Pancreas (tissue), 10 donors: ENCODE results near the gene GSS. TPM values are rescaled to one million over a fixed set of nuclear protein-coding genes. Genes with fewer than 3 reads are reported as not detected.
"Not testable (repeated sequence)": the region's sequence is repeated elsewhere in the genome, so short reads cannot be mapped to it uniquely, and the experiment has no call there.

ENCODE experiments used
- ATAC-seq, 4 donors: fragments of 200-7000 bp; cut with Tn5 transposase; one replicate each; pipeline versions ENCODE4 v1.8.0 to v1.9.1; 2020; ENCODE audit warnings: mild to moderate bottlenecking in 4 of 4, moderate library complexity in 4 of 4
- DNase-seq, 6 donors: peaks; one replicate each; pipeline ENCODE4 v3.0.0-alpha.2; 2020
- FAIRE-seq: peaks from 2 replicates; lab custom pipeline; 2012; peaks lifted over from hg19 to GRCh38; lab: Jason Lieb, UNC
- H3K27ac ChIP-seq, 4 donors: fragments of 200-600 bp; sonication (generic); 1 replicate in 3 of 4; 2 replicates in 1 of 4; pipeline versions ENCODE4 v1.5.0 to v1.8.0; 2020
- H3K27me3 ChIP-seq, 4 donors: fragments of 200-600 bp; one replicate each; pipeline ENCODE4 v1.8.0; 2021
- H3K36me3 ChIP-seq, 3 donors: fragments of 200-600 bp; sonication (generic) in 1 of 3; one replicate each; pipeline versions ENCODE4 v1.5.0 to v1.8.0; 2020 to 2021
- H3K4me1 ChIP-seq, 3 donors: fragments of 200-600 bp; one replicate each; pipeline ENCODE4 v1.8.0; 2021
- H3K4me3 ChIP-seq, 4 donors: fragments of 200-600 bp; sonication (generic) in 2 of 4; one replicate each; pipeline versions ENCODE4 v1.5.0 to v1.8.0; 2020 to 2021
- H3K9me3 ChIP-seq, 4 donors: fragments of 200-600 bp; one replicate each; pipeline ENCODE4 v1.8.0; 2021
- WGBS, 2 donors: extraction: QIAGEN DNeasy Blood & Tissue Kit; methylation state at CpG; one replicate each; pipeline ENCODE4 v1.1.7; 2013; 5-methylcytosine and 5-hydroxymethylcytosine counted together
- intact Hi-C, 3 donors: fragments of 100-400 bp; cut with DNase I; formaldehyde crosslinking; loops; one replicate each; pipeline versions ENCODE4 v1.11.1 to v1.14.2; 2022
- polyA plus RNA-seq, 2 donors: library from polyadenylated mRNA; stranded (reverse); fragments of 200-250 nt; gene quantifications; one replicate each; pipeline ENCODE4 v1.2.3, GENCODE V29; 2013
- total RNA-seq, 6 donors: library from RNA; stranded (reverse); fragmentation: NEBNext Ultra II Directional in 4 of 6; extraction: Animal tissue kit (Norgen Biotek cat#: 25700) in 4 of 6; gene quantifications; one replicate each; pipeline versions ENCODE4 v1.2.1 to v1.2.4, GENCODE V29; 2021 to 2023
- TF ChIP-seq, protein P1 (sequence below), 4 donors: fragments of 200-600 bp; sonication (generic) in 3 of 4; IDR thresholded peaks; one replicate each; pipeline versions ENCODE4 v1.5.0 to v1.8.0; 2021; ENCODE audit warnings: antibody characterized with exemption in 4 of 4
- donor health status: healthy with polysubstance abuse.
- donor health status: DM: no; HTN: no; CAD: no; lungs with moderate emphysema.
- donor health status: DM: no; HTN: no; CAD: no.
- donor health status: control.
- donor health status: control.
- donor health status: Bipolar disorder and iron deficiency.
- donor health status: DM: yes; HTN: yes; CAD: no.
- donor health status: DM: no; HTN: no; CAD: no.
- donor health status: DM: no; HTN: no; CAD: no.
- donor health status: DM: yes; HTN: yes; CAD: no.

GSS gene
- total and polyA plus RNA-seq, 8 donors: 6.7 to 32.2 (median 14.4) TPM

DNA sequence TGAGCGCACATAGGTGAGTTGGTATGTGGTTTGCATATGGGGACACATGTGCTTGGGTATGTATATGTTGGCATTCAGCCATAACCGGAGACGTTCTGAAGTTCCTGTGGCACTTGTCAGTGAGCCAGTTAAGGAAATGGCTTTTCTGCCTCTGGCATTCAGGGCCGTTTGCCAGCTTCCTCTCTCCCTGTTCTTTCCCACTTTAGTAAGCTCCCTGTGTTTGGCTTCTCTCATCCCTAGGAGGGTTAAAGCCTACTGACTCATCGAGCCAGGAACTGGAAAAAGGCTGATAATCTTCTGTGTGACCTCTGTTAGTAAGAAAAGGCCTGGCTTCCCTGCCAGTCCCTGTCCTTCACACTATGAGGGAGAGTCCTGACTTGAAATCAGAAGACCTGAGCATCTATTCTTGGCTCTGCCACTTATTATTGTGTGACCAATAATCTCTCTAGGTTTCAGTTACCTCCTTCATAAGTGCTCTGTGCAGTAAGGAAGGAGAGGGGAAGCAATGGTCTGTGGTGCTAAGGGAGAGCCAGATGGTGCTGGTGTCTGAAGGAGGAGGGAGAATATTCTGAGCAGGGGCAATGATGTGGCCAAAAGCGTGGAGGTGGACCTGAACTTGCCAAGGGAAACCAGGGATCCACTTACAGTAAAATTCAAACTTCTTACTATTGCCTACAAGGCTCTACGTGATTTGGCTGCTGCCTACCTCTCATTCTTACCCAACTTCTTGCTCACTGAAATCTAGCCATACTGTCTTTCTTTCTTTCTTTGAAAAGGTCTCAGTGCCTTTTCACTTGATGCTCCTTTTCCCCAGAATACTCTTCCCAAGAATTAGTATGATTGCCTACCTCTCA lies 47.8 kb downstream of the GSS start:
- WGBS, 2 donors: 41 to 46% methylated on average over 7 of the region's 7 CpGs
- H3K4me1 ChIP-seq: peaks cover 0 to 11% (median 0%) of the 10 kb centered on the region in 3 donors
- TF ChIP-seq, protein P1, sequence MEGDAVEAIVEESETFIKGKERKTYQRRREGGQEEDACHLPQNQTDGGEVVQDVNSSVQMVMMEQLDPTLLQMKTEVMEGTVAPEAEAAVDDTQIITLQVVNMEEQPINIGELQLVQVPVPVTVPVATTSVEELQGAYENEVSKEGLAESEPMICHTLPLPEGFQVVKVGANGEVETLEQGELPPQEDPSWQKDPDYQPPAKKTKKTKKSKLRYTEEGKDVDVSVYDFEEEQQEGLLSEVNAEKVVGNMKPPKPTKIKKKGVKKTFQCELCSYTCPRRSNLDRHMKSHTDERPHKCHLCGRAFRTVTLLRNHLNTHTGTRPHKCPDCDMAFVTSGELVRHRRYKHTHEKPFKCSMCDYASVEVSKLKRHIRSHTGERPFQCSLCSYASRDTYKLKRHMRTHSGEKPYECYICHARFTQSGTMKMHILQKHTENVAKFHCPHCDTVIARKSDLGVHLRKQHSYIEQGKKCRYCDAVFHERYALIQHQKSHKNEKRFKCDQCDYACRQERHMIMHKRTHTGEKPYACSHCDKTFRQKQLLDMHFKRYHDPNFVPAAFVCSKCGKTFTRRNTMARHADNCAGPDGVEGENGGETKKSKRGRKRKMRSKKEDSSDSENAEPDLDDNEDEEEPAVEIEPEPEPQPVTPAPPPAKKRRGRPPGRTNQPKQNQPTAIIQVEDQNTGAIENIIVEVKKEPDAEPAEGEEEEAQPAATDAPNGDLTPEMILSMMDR (IDR thresholded peaks at IDR 0.05): no peak
- H3K36me3 ChIP-seq: no peaks in the 10 kb centered on the region
- FAIRE-seq (no peak), DNase-seq (peak in 3 of 6 donors; percentile 14 to 46 (median 42)), ATAC-seq (peak; percentile 55 to 93 (median 86))
- intact Hi-C loops: no loop called here
- no peak overlapping the region for H3K4me3 ChIP-seq
- H3K27me3 ChIP-seq: no peaks in the 10 kb centered on the region
- H3K9me3 ChIP-seq: no peaks in the 10 kb centered on the region
- H3K27ac ChIP-seq: peak overlapping the region; percentile 8 to 58 (median 38)

GRCh38 chr20:34904202-34904621 lies 51.4 kb downstream of the GSS start:
- Histone ChIP-seq H3K27me3 (no peaks in the 10 kb centered on the region), H3K4me3 (no peak overlapping the region), H3K9me3 (no peaks in the 10 kb centered on the region), H3K36me3 (no peaks in the 10 kb centered on the region), H3K27ac (no peak overlapping the region), H3K4me1 (peaks cover 0 to 11% (median 0%) of the 10 kb centered on the region in 3 donors)
- DNase-seq (no peak), ATAC-seq (no peak), FAIRE-seq (no peak)
- intact Hi-C loops: no loop called here
- WGBS, 2 donors: 28 to 31% methylated on average over 3 of the region's 3 CpGs
- TF ChIP-seq, protein P1 (IDR thresholded peaks at IDR 0.05): no peak

DNA sequence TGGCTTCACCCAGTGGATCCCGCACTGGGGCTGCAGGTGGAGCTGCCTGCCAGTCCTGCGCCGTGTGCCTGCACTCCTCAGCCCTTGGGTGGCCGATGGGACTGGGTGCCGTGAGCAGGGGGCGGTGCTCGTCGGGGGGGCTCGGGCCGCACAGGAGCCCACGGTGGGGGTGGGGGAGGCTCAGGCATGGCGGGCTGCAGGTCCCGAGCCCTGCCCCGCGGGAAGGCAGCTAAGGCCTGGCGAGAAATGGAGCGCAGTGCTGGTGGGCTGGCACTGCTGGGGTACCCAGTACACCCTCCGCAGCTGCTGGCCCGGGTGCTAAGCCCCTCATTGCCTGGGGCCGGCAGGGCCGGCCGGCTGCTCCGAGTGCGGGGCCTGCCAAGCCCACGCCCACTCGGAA lies 56.9 kb downstream of the GSS start:
- FAIRE-seq: not testable (repeated sequence)

DNA sequence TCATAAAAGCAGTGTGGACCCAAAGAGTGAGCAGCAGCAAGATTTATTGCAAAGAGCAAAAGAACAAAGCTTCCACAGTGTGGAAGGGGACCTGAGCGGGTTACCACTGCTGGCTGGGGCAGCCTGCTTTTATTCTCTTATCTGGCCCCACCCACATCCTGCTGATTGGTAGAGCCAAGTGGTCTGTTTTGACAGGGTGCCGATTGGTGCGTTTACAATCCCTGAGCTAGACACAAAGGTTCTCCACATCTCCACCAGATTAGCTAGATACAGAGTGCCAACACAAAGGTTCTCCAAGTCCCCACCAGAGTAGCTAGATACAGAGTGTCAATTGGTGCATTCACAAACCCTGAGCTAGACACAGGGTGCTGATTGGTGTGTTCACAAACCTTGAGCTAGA lies 57.5 kb downstream of the GSS start:
- DNase-seq, H3K9me3 ChIP-seq, H3K27ac ChIP-seq, H3K36me3 ChIP-seq, intact Hi-C loops, H3K27me3 ChIP-seq, H3K4me3 ChIP-seq, H3K4me1 ChIP-seq, ATAC-seq, FAIRE-seq: not testable (repeated sequence)
- WGBS, 2 donors: 40 to 71% methylated on average over 1 to 3 of the region's 3 CpGs

More for the DNA sequence above, 56.9 kb downstream of the GSS start:
- intact Hi-C loops, H3K4me3 ChIP-seq, H3K4me1 ChIP-seq, H3K9me3 ChIP-seq, H3K27ac ChIP-seq, H3K27me3 ChIP-seq, H3K36me3 ChIP-seq, ATAC-seq: not testable (repeated sequence)
- 93% methylated on average over 20 to 26 of the region's 26 CpGs for WGBS, 2 donors
- peak in 1 of 6 donors; percentile 40 for DNase-seq

GRCh38 chr20:34896086-34896621 lies 59.5 kb downstream of the GSS start:
- FAIRE-seq: no peak
- H3K4me1 ChIP-seq: peaks cover 0 to 14% (median 6%) of the 10 kb centered on the region in 3 donors

More at GRCh38 chr20:34896086-34896621, 59.5 kb downstream of the GSS start:
- no peaks in the 10 kb centered on the region for H3K36me3 ChIP-seq
- WGBS, 2 donors: 19 to 30% methylated on average over 1 of the region's 1 CpG
- no peaks in the 10 kb centered on the region for H3K27me3 ChIP-seq
- ATAC-seq (peak in 2 of 4 donors; percentile 14 to 37), DNase-seq (no peak)
- H3K27ac ChIP-seq: no peak overlapping the region
- TF ChIP-seq, protein P1 (IDR thresholded peaks at IDR 0.05): no peak
- intact Hi-C loops: no loop called here
- no peak overlapping the region for H3K4me3 ChIP-seq
- no peaks in the 10 kb centered on the region for H3K9me3 ChIP-seq
